Peyer's patch (tissue), 4 donors: ENCODE data around the gene FNDC3B.

Source experiments
- POLR2A ChIP-seq, 2 donors: fragments of 450-650 bp; IDR thresholded peaks; one replicate each; pipeline ENCODE4 v1.5.1; 2017; ENCODE audit warnings: antibody characterized with exemption in 2 of 2, mild to moderate bottlenecking in 2 of 2, moderate library complexity in 2 of 2
- TF ChIP-seq, protein P1 (sequence below), 6 experiments: fragments of 450-650 bp in 4 of 6; fragments of 200-600 bp in 2 of 6; sonication (generic) in 1 of 6; IDR thresholded peaks; one replicate each; pipeline ENCODE4 v1.5.1; 2017 to 2019; ENCODE audit warnings: antibody characterized with exemption in 6 of 6, mild to moderate bottlenecking in 3 of 6, moderate library complexity in 1 of 6

DNA sequence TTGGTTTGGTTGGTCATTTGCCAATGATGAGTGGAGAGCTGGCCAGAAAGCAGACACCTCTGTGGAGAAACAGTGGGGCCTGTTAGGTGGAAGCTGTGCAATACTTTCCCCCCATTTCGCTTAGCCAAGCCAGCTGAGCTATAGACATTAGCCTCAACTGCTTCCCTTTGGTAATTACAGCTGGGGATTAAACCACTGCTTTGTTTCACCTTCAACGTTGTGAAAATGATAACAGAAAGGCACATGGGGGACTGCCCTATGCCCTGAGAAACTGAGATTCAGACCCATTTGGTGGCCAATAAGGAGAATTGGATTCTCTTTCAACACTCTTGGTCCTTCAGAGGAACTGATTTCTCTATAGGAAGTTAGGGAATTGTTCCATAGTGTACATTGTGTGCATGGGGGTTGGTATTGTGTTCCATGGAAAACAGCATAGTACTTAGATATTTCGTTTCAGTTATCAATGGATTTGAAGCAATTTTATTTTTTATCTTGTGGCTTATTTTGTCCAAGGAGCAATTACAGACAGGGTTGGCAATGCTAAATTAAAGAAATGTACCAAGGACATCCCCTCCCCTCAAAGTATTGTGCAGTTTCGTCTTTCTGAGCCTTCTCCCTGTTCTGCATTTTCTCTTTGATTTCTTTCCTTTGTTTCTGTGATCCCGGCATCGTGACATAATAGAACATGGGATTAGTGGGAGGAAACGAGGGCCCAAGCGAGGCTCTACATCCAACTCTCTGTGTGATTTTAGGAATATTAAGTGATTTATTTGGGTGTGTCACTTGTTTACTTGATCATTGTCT is 194.3 kb downstream of the FNDC3B start:
- TF ChIP-seq, protein P1, sequence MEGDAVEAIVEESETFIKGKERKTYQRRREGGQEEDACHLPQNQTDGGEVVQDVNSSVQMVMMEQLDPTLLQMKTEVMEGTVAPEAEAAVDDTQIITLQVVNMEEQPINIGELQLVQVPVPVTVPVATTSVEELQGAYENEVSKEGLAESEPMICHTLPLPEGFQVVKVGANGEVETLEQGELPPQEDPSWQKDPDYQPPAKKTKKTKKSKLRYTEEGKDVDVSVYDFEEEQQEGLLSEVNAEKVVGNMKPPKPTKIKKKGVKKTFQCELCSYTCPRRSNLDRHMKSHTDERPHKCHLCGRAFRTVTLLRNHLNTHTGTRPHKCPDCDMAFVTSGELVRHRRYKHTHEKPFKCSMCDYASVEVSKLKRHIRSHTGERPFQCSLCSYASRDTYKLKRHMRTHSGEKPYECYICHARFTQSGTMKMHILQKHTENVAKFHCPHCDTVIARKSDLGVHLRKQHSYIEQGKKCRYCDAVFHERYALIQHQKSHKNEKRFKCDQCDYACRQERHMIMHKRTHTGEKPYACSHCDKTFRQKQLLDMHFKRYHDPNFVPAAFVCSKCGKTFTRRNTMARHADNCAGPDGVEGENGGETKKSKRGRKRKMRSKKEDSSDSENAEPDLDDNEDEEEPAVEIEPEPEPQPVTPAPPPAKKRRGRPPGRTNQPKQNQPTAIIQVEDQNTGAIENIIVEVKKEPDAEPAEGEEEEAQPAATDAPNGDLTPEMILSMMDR (IDR thresholded peaks at IDR 0.05) = no peak
- TF ChIP-seq POLR2A (IDR thresholded peaks at IDR 0.05) = no peak
